Retinal pigment epithelial cell (primary cell): ENCODE data around the gene TCF12.

ENCODE experiments used
- DNase-seq: peaks from one replicate; pipeline ENCODE4 v3.0.0-alpha.2; 2010; ENCODE audit warnings: low read depth
- H3K4me3 ChIP-seq: 2 replicates; pipeline ENCODE4 v1.5.1; 2011; ENCODE audit warnings: mild to moderate bottlenecking, low read length, control low read depth, moderate library complexity
- CTCF ChIP-seq: conservative IDR thresholded peaks from 2 replicates; pipeline ENCODE4 v1.5.1; 2011; ENCODE audit warnings: low read depth, low read length, control low read depth, inconsistent platforms

Gene TCF12

GRCh38 chr15:57205027-57205855 is 286.8 kb downstream of the TCF12 start:
- no peak overlapping the region for H3K4me3 ChIP-seq
- peak; percentile 58 for DNase-seq
- no peak for TF ChIP-seq CTCF

- no peak for TF ChIP-seq CTCF
Observed at GRCh38 chr15:57205996-57206395, 287.6 kb downstream of the TCF12 start.

GRCh38 chr15:57213862-57214261 is 295.4 kb downstream of the TCF12 start:
- peak; percentile 44 for TF ChIP-seq CTCF
- H3K4me3 ChIP-seq: no peak overlapping the region
- no peak for DNase-seq

More at GRCh38 chr15:57205996-57206395, 287.6 kb downstream of the TCF12 start:
- no peak overlapping the region for H3K4me3 ChIP-seq
- peak; percentile 68 for DNase-seq

GRCh38 chr15:57215326-57215725 is 296.9 kb downstream of the TCF12 start:
- TF ChIP-seq CTCF: no peak
- H3K4me3 ChIP-seq: no peak overlapping the region
- DNase-seq: no peak

- DNase-seq: no peak
- H3K4me3 ChIP-seq: no peak overlapping the region
- TF ChIP-seq CTCF: no peak
Observed at GRCh38 chr15:57215881-57216280, 297.4 kb downstream of the TCF12 start.

GRCh38 chr15:57216288-57216687 is 297.8 kb downstream of the TCF12 start:
- DNase-seq: peak; percentile 96
- H3K4me3 ChIP-seq: no peak overlapping the region
- no peak for TF ChIP-seq CTCF
